Mesendoderm (in vitro differentiated cells): Measurements from ENCODE around the gene ALDOA.
"Not testable (repeated sequence)": the region's sequence is repeated elsewhere in the genome, so short reads cannot be mapped to it uniquely, and the experiment has no call there.

Experiments
- DNase-seq: peaks from one replicate; pipeline ENCODE4 v3.0.0; 2013
- H2AK5ac ChIP-seq: 2 replicates; pipeline ENCODE4 v1.6.1; 2013; ENCODE audit warnings: low read length, inconsistent platforms
- H2BK120ac ChIP-seq: 2 replicates; pipeline ENCODE4 v1.6.1; 2013; ENCODE audit warnings: low read depth, mild to moderate bottlenecking, low read length, moderate library complexity, mixed read lengths
- H2BK15ac ChIP-seq: replicated peaks from 2 replicates; pipeline ENCODE4 v1.6.1; 2013; ENCODE audit warnings: low read depth, mild to moderate bottlenecking, moderate library complexity
- H2BK5ac ChIP-seq: 2 replicates; pipeline ENCODE4 v1.6.1; 2013; ENCODE audit warnings: low read length, inconsistent platforms
- H3K18ac ChIP-seq: 2 replicates; pipeline ENCODE4 v1.6.1; 2013; ENCODE audit warnings: mild to moderate bottlenecking, low read length, mixed read lengths
- H3K23ac ChIP-seq: one replicate; pipeline ENCODE4 v1.6.1; 2013; ENCODE audit warnings: low read length
- H3K27ac ChIP-seq: 2 replicates; pipeline ENCODE4 v1.5.1; 2013; ENCODE audit warnings: low read depth, mild to moderate bottlenecking, inconsistent platforms, low read length, moderate library complexity
- H3K27me3 ChIP-seq: 2 replicates; pipeline ENCODE4 v1.6.1; 2013; ENCODE audit warnings: low read length, control low read depth, mild to moderate bottlenecking, inconsistent platforms; ENCODE audit not compliant: insufficient read depth, poor library complexity
- H3K36me3 ChIP-seq: 2 replicates; pipeline ENCODE4 v1.6.1; 2013; ENCODE audit warnings: low read length, inconsistent platforms; ENCODE audit not compliant: control insufficient read depth, insufficient read depth
- H3K4ac ChIP-seq: one replicate; pipeline ENCODE4 v1.6.1; 2013; ENCODE audit warnings: low read depth, mild to moderate bottlenecking, low read length, moderate library complexity
- H3K4me1 ChIP-seq: 2 replicates; pipeline ENCODE4 v1.6.1; 2013; ENCODE audit warnings: low read depth, low read length, inconsistent platforms; ENCODE audit not compliant: control insufficient read depth
- H3K4me2 ChIP-seq: 2 replicates; pipeline ENCODE4 v1.6.1; 2013; ENCODE audit warnings: low read length
- H3K4me3 ChIP-seq: 2 replicates; pipeline ENCODE4 v1.5.1; 2013; ENCODE audit warnings: mild to moderate bottlenecking, low read length
- H3K56ac ChIP-seq: one replicate; pipeline ENCODE4 v1.6.1; 2013; ENCODE audit warnings: low read length
- H3K79me1 ChIP-seq: 2 replicates; pipeline ENCODE4 v1.6.1; 2013; ENCODE audit warnings: low read length, inconsistent platforms
- H3K79me2 ChIP-seq: 2 replicates; pipeline ENCODE4 v1.6.1; 2013; ENCODE audit warnings: mild to moderate bottlenecking, low read length; ENCODE audit not compliant: control insufficient read depth, insufficient read depth
- H3K9ac ChIP-seq: 2 replicates; pipeline ENCODE4 v1.6.1; 2013; ENCODE audit warnings: low read length, inconsistent platforms
- H4K5ac ChIP-seq: one replicate; pipeline ENCODE4 v1.6.1; 2013; ENCODE audit warnings: low read length
- H4K8ac ChIP-seq: one replicate; pipeline ENCODE4 v1.6.1; 2013; ENCODE audit warnings: low read depth, mild to moderate bottlenecking, control low read depth, low read length, moderate library complexity
- WGBS: extraction: QIAGEN DNeasy Blood & Tissue Kit; methylation state at CpG from one replicate; pipeline ENCODE4 v1.1.7; 2013; ENCODE audit warnings: low lambda C conversion rate, missing lambda C conversion rate; ENCODE audit not compliant: insufficient coverage; ENCODE audit errors: extremely low coverage; 5-methylcytosine and 5-hydroxymethylcytosine counted together

The ALDOA gene

GRCh38 chr16:30114833-30115232 lies 49.3 kb downstream of the ALDOA start:
- H4K5ac ChIP-seq, H3K27ac ChIP-seq, H3K4ac ChIP-seq, DNase-seq, H3K18ac ChIP-seq, H3K23ac ChIP-seq, H3K4me3 ChIP-seq, H4K8ac ChIP-seq, H3K9ac ChIP-seq, H2AK5ac ChIP-seq, H3K79me2 ChIP-seq, H3K4me1 ChIP-seq, H3K27me3 ChIP-seq, H2BK5ac ChIP-seq, H2BK120ac ChIP-seq, H2BK15ac ChIP-seq, H3K56ac ChIP-seq, H3K4me2 ChIP-seq, H3K36me3 ChIP-seq, H3K79me1 ChIP-seq: not testable (repeated sequence)
- WGBS, result no CpG with 5 or more reads among the region's 7 CpGs

GRCh38 chr16:30115238-30115637 lies 49.7 kb downstream of the ALDOA start:
- H3K36me3 ChIP-seq, result peaks cover 7% of the 10 kb centered on the region

GRCh38 chr16:30116291-30117207 lies 51.0 kb downstream of the ALDOA start:
- Histone ChIP-seq H2BK120ac (no peak overlapping the region), H2BK15ac (no peak overlapping the region), H3K4ac (no peak overlapping the region), H3K27me3 (no peaks in the 10 kb centered on the region), H3K79me1 (no peaks in the 10 kb centered on the region), H3K56ac (no peak overlapping the region), H3K4me1 (no peaks in the 10 kb centered on the region), H3K4me2 (no peak overlapping the region), H3K27ac (no peak overlapping the region), H3K4me3 (no peak overlapping the region), H3K9ac (no peak overlapping the region), H3K36me3 (peaks cover 7% of the 10 kb centered on the region), H4K5ac (no peak overlapping the region), H2AK5ac (no peak overlapping the region), H3K79me2 (no peaks in the 10 kb centered on the region), H2BK5ac (no peak overlapping the region), H3K23ac (no peak overlapping the region), H4K8ac (no peak overlapping the region), H3K18ac (no peak overlapping the region)
- no CpG with 5 or more reads among the region's 16 CpGs for WGBS
- DNase-seq, result no peak

More at GRCh38 chr16:30115238-30115637, 49.7 kb downstream of the ALDOA start:
- no peak overlapping the region for H2AK5ac ChIP-seq
- H4K5ac ChIP-seq, result no peak overlapping the region
- no peak overlapping the region for H3K4me3 ChIP-seq
- no peak overlapping the region for H3K18ac ChIP-seq
- H4K8ac ChIP-seq, result no peak overlapping the region
- no peak overlapping the region for H3K27ac ChIP-seq
- no peaks in the 10 kb centered on the region for H3K27me3 ChIP-seq
- no peak overlapping the region for H3K56ac ChIP-seq
- no peak for DNase-seq
- no peak overlapping the region for H2BK15ac ChIP-seq
- H3K4me2 ChIP-seq, result no peak overlapping the region
- H3K4ac ChIP-seq, result no peak overlapping the region
- no peak overlapping the region for H3K9ac ChIP-seq
- no peak overlapping the region for H2BK5ac ChIP-seq
- no peaks in the 10 kb centered on the region for H3K4me1 ChIP-seq
- no peaks in the 10 kb centered on the region for H3K79me1 ChIP-seq
- no peak overlapping the region for H3K23ac ChIP-seq
- no peaks in the 10 kb centered on the region for H3K79me2 ChIP-seq
- no peak overlapping the region for H2BK120ac ChIP-seq
- no CpG with 5 or more reads among the region's 7 CpGs for WGBS

- Histone ChIP-seq H3K4me3 (no peak overlapping the region), H3K79me1 (no peaks in the 10 kb centered on the region), H2BK5ac (no peak overlapping the region), H3K18ac (no peak overlapping the region), H3K4me2 (no peak overlapping the region), H3K4me1 (peaks cover 2% of the 10 kb centered on the region), H3K79me2 (no peaks in the 10 kb centered on the region), H4K8ac (no peak overlapping the region), H3K36me3 (peaks cover 7% of the 10 kb centered on the region), H4K5ac (no peak overlapping the region), H2BK120ac (no peak overlapping the region), H3K56ac (no peak overlapping the region), H3K23ac (no peak overlapping the region), H3K9ac (no peak overlapping the region), H3K27ac (no peak overlapping the region), H3K27me3 (no peaks in the 10 kb centered on the region), H2BK15ac (no peak overlapping the region), H2AK5ac (no peak overlapping the region), H3K4ac (no peak overlapping the region)
- no CpG with 5 or more reads among the region's 10 CpGs for WGBS
- no peak for DNase-seq
These were observed 52.2 kb downstream of the ALDOA start for GRCh38 chr16:30117768-30118167.

GRCh38 chr16:30119428-30119827 lies 53.9 kb downstream of the ALDOA start:
- no peak overlapping the region for H3K9ac ChIP-seq
- no peak overlapping the region for H3K4ac ChIP-seq
- WGBS, result no CpG with 5 or more reads among the region's 2 CpGs
- no peak overlapping the region for H4K5ac ChIP-seq
- no peak overlapping the region for H3K56ac ChIP-seq
- H3K36me3 ChIP-seq, result peaks cover 7% of the 10 kb centered on the region
- H2AK5ac ChIP-seq, result no peak overlapping the region
- no peak overlapping the region for H2BK15ac ChIP-seq
- H3K27ac ChIP-seq, result no peak overlapping the region
- no peak overlapping the region for H3K18ac ChIP-seq
- DNase-seq, result no peak
- no peaks in the 10 kb centered on the region for H3K79me2 ChIP-seq
- no peak overlapping the region for H2BK5ac ChIP-seq
- H4K8ac ChIP-seq, result no peak overlapping the region
- H2BK120ac ChIP-seq, result no peak overlapping the region
- no peak overlapping the region for H3K4me3 ChIP-seq
- no peak overlapping the region for H3K23ac ChIP-seq
- peaks cover 2% of the 10 kb centered on the region for H3K4me1 ChIP-seq
- no peaks in the 10 kb centered on the region for H3K79me1 ChIP-seq
- no peak overlapping the region for H3K4me2 ChIP-seq
- H3K27me3 ChIP-seq, result no peaks in the 10 kb centered on the region
